Measurements from ENCODE around the gene SQOR. TPM values are rescaled to one million over a fixed set of nuclear protein-coding genes. Genes with fewer than 3 reads are reported as not detected.

SQOR gene
- total RNA-seq (10 to 100 TPM; 95.8 to 98.3 TPM), polyA plus RNA-seq (105 TPM)

DNA sequence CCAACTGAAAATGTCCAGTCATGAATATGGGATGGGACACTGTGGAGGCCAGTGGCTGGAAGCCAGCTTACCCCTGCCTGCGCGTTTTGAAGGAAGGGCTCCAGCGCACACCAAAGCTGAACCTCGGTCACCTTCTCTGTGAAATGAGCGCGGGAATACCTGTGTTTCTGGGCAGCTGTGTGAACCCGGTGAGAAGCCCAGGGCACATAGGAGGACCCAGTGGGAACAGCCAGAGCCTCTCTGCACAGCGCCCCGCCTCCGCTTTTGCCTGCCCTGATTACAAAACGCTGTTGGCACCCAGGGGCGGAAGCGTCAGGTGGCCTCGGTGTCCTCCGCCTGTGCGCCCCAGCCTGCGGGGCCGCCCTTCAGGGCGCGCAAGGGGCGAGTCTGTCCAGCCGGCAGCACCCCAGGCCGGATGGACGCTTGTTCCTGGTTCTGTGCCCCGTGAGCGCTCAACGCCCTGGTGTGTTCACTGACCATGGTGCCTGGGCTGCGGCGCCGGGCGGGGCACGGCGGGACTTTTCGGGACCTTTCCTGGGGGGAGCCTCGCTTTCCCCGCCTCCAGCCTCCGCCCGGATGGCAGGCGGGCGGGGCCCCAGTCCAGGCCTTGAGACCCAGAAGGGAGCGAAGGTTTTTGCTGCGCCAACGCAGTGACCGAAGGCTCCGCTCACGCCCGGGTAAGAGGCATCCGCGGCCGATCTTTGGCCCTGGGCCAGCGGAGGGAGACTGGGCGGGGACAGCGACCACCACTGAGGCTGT lies at the start of gene SQOR:
TSS of gene SQOR (plus strand) at position 598 of the 759 bp plus-strand sequence. CDS start 23,895 bp downstream, outside the sequence.
- no peaks in the 10 kb centered on the region for H3K27me3 ChIP-seq (ENCODE audit: insufficient read depth, low read length, poor library complexity, severe bottlenecking)
- Mint-ChIP-seq H3K27me3 (no peaks in the 10 kb centered on the region), H3K9me3 (no peaks in the 10 kb centered on the region), H3K27ac (peak within 1 kb of the TSS; percentile 88 to 99 (median 92)), H3K4me1 (peaks cover 39 to 47% (median 46%) of the 10 kb centered on the region in 3 donors), H3K4me3 (peak within 1 kb of the TSS; percentile 89 to 99 (median 97)), H3K36me3 (peaks cover 0 to 11% (median 2%) of the 10 kb centered on the region in 3 donors)
- ChIA-PET POLR2A (interaction anchor here (0.6 to 1.3 kb wide), 4 partner anchors 47 to 71 kb away, joined by 3 to 9 read pairs (median 4); no protein-coding TSS in a partner anchor), CTCF (interaction anchor here (0.6 to 2.4 kb wide), 7 partner anchors 9 to 204 kb away, joined by 3 to 8 read pairs (median 4); partner anchors contain the start of gene BLOC1S6)
- peak; percentile 53 to 72 (median 63) for DNase-seq
- peak within 1 kb of the TSS; percentile 91 for H3K4me3 ChIP-seq (ENCODE audit: low read length)
- peak within 1 kb of the TSS; percentile 77 for H3K27ac ChIP-seq (ENCODE audit: low read depth, low read length)
- H3K4me1 ChIP-seq (ENCODE audit: insufficient read depth, low read length) = peaks cover 30% of the 10 kb centered on the region
- H3K36me3 ChIP-seq (ENCODE audit: insufficient read depth, low read length) = no peaks in the 10 kb centered on the region
- no peaks in the 10 kb centered on the region for H3K9me3 ChIP-seq (ENCODE audit: low read length)

DNA sequence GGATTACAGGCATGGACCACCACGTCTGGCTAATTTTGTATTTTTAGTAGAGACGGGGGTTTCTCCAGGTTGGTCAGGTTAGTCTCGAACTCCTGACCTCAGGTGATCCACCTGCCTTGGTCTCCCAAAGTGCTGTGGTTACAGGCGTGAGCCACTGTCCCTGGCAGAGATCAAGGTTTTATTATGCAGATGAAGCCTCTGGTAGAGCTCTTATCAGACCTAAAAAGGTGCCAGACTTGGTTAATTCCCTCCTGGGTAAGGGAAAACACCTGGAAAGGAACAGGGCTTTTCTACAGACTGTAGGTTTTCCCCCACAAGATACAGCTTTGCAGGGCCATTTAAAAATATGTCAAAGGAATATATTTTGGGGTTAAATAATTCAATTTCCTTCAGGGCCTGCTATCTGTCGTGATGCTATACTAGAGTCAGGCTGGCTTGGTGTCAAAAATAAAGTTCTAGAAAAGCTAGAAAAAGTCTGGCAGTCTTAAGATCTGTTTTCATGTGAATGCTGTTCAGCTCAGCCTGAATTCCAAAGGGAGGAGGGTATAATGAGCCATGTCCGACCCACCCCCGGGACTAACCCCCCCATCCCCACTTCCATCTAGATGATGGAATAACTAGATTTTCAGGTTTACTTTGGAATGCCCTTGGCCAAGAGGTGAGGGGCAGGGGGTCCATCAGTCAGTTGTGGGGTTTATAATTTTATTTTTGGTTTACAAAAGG lies 49.6 kb upstream of the SQOR start:
- H3K36me3 ChIP-seq (ENCODE audit: insufficient read depth, low read length) = no peaks in the 10 kb centered on the region
- H3K9me3 Mint-ChIP-seq = no peaks in the 10 kb centered on the region
- peaks cover 32 to 47% (median 46%) of the 10 kb centered on the region in 3 donors for H3K4me1 Mint-ChIP-seq
- POLR2A ChIA-PET = interaction anchor here (4.5 kb wide), 1 partner anchor 183 kb away, joined by 28 read pairs; a partner anchor contains a TSS
- H3K36me3 Mint-ChIP-seq = peaks cover 0 to 19% (median 0%) of the 10 kb centered on the region in 3 donors
- peak overlapping the region in 5 of 8 donors; percentile 97 to 100 (median 99) for H3K27ac Mint-ChIP-seq
- H3K27me3 ChIP-seq (ENCODE audit: insufficient read depth, low read length, poor library complexity, severe bottlenecking) = no peaks in the 10 kb centered on the region
- peak overlapping the region in 6 of 7 donors; percentile 20 to 99 (median 97) for H3K4me3 Mint-ChIP-seq
- H3K27ac ChIP-seq (ENCODE audit: low read depth, low read length) = peak overlapping the region; percentile 99
- H3K27me3 Mint-ChIP-seq = peaks cover 5 to 15% of the 10 kb centered on the region in 2 donors
- H3K4me1 ChIP-seq (ENCODE audit: insufficient read depth, low read length) = peaks cover 23% of the 10 kb centered on the region
- CTCF ChIA-PET = interaction anchor here (0.8 to 5.1 kb wide), 6 partner anchors 9 to 128 kb away, joined by 3 to 27 read pairs (median 4); no protein-coding TSS in a partner anchor
- no peak for DNase-seq
- no peak overlapping the region for H3K4me3 ChIP-seq (ENCODE audit: low read length)
- H3K9me3 ChIP-seq (ENCODE audit: low read length) = no peaks in the 10 kb centered on the region

DNA sequence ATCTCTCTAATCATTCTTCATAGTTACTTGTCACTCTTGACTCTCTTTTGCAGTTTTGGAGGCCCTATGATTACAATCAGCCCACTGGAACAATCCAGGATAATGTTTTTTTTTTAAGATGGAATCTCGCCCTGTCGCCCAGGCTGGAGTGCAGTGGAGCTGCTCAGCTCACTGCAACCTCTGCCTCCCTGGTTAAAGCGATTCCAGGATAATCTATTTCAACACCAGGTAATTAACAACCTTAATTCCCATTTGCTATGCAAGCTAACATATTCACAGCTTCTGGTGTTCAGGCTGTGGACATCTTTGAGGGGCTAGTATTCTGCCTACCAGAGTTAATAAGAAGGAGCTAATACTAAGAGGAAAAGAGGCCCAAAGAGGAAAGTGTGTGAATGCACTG lies 48.7 kb upstream of the SQOR start:
- peaks cover 5 to 6% of the 10 kb centered on the region in 2 donors for H3K27me3 Mint-ChIP-seq
- peaks cover 0 to 19% (median 0%) of the 10 kb centered on the region in 3 donors for H3K36me3 Mint-ChIP-seq
- H3K4me1 Mint-ChIP-seq = peaks cover 32 to 52% (median 50%) of the 10 kb centered on the region in 3 donors
- CTCF ChIA-PET = interaction anchor here (0.8 to 5.1 kb wide), 7 partner anchors 13 to 184 kb away, joined by 3 to 27 read pairs (median 5); a partner anchor contains a TSS
- Histone ChIP-seq H3K4me1 (ENCODE audit: insufficient read depth, low read length) (peaks cover 29% of the 10 kb centered on the region), H3K27ac (ENCODE audit: low read depth, low read length) (peak overlapping the region; percentile 99), H3K36me3 (ENCODE audit: insufficient read depth, low read length) (no peaks in the 10 kb centered on the region), H3K27me3 (ENCODE audit: insufficient read depth, low read length, poor library complexity, severe bottlenecking) (no peaks in the 10 kb centered on the region), H3K9me3 (ENCODE audit: low read length) (no peaks in the 10 kb centered on the region), H3K4me3 (ENCODE audit: low read length) (peak overlapping the region; percentile 95)
- POLR2A ChIA-PET = interaction anchor here (1.2 to 4.5 kb wide), 2 partner anchors 49 to 184 kb away, joined by 4 to 28 read pairs; a partner anchor contains a TSS
- DNase-seq = no peak
- H3K4me3 Mint-ChIP-seq = peak overlapping the region; percentile 97 to 100 (median 99)
- H3K27ac Mint-ChIP-seq = peak overlapping the region; percentile 97 to 100 (median 100)
- H3K9me3 Mint-ChIP-seq = no peaks in the 10 kb centered on the region

DNA sequence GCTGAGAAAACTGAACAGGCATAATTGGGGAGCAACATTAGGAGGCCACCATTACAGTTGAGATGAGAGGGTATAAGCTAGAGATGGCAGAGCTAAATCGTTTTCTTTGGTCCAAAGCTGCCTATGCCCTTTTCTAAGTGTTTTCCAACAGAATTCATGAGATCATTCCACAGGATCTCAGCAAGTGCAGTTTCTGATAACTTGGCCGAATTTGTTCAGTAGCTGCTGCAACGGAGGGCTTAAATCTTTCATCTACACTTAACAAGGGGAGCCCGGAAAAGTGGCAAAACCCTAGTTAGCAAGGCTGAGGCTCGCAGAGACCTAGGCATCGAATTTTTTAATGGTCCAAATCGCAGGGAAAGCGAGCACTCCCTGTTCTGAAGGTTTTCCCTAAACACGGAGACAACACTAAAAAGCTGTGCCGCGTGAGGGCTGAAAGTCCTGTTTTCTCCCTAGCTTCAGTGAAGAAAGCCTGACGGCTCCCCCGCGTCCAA lies 48.2 kb upstream of the SQOR start:
- Histone ChIP-seq H3K27me3 (ENCODE audit: insufficient read depth, low read length, poor library complexity, severe bottlenecking) (no peaks in the 10 kb centered on the region), H3K27ac (ENCODE audit: low read depth, low read length) (peak overlapping the region; percentile 99), H3K36me3 (ENCODE audit: insufficient read depth, low read length) (no peaks in the 10 kb centered on the region), H3K4me3 (ENCODE audit: low read length) (peak overlapping the region; percentile 95), H3K4me1 (ENCODE audit: insufficient read depth, low read length) (peaks cover 32% of the 10 kb centered on the region), H3K9me3 (ENCODE audit: low read length) (no peaks in the 10 kb centered on the region)
- DNase-seq = peak in 1 of 5 donors; percentile 1
- no peaks in the 10 kb centered on the region for H3K9me3 Mint-ChIP-seq
- H3K27me3 Mint-ChIP-seq = peaks cover 1 to 4% of the 10 kb centered on the region in 2 donors
- ChIA-PET POLR2A (interaction anchor here (0.6 to 4.5 kb wide), 6 partner anchors 8 to 386 kb away, joined by 3 to 28 read pairs (median 9); a partner anchor contains a TSS), CTCF (interaction anchor here (1.0 to 5.1 kb wide), 10 partner anchors 26 to 184 kb away, joined by 3 to 27 read pairs (median 4); a partner anchor contains a TSS)
- peak overlapping the region; percentile 97 to 100 (median 100) for H3K27ac Mint-ChIP-seq
- H3K36me3 Mint-ChIP-seq = peaks cover 0 to 19% (median 0%) of the 10 kb centered on the region in 3 donors
- peak overlapping the region; percentile 97 to 100 (median 99) for H3K4me3 Mint-ChIP-seq
- peaks cover 34 to 52% (median 50%) of the 10 kb centered on the region in 3 donors for H3K4me1 Mint-ChIP-seq

DNA sequence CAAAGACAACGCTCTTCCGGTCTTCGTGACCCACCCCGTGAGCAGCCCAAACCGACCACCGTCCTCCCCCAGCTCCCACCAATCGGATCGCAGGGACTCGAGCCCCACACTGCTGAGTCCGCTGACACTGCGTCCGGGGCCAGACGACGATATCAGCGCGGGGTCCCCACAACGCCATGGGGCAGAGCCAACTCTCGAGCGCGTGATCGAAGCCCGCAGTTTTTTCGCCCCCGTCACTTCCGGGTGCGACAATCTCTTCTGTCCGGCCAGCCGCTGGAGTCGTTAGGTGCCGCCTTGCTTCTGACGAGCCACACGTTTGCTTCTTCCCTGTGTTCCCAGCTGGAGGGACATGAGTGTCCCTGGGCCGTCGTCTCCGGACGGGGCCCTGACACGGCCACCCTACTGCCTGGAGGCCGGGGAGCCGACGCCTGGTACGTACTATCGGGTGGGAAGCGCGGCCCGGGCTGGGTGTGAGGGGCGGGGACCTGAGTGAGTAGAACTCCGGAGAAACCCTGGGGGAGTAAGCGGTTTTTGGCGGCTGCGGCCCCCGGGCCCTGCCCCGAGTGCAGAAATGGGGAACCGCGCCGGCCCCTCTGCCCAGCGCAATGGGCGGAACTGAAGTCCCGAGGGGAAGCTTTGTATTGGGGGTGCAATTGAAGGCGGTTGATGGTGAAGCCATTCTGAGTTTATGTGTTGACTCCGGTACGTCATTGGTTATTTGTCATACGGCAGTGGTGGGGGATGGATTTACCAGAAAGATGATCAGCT lies 47.5 kb upstream of the SQOR start, which contains the start of gene BLOC1S6:
TSS of gene BLOC1S6 (plus strand) at position 285 of the 768 bp plus-strand sequence. CDS start at position 350, 65 bp downstream.
- Mint-ChIP-seq H3K36me3 (peaks cover 0 to 23% (median 1%) of the 10 kb centered on the region in 3 donors), H3K9me3 (no peaks in the 10 kb centered on the region), H3K27ac (peak within 1 kb of the TSS; percentile 97 to 100 (median 100)), H3K4me3 (peak within 1 kb of the TSS; percentile 97 to 100 (median 99)), H3K27me3 (no peaks in the 10 kb centered on the region), H3K4me1 (peaks cover 36 to 56% (median 53%) of the 10 kb centered on the region in 3 donors)
- Histone ChIP-seq H3K27me3 (ENCODE audit: insufficient read depth, low read length, poor library complexity, severe bottlenecking) (no peaks in the 10 kb centered on the region), H3K9me3 (ENCODE audit: low read length) (no peaks in the 10 kb centered on the region), H3K4me3 (ENCODE audit: low read length) (peak within 1 kb of the TSS; percentile 95), H3K27ac (ENCODE audit: low read depth, low read length) (peak within 1 kb of the TSS; percentile 99), H3K4me1 (ENCODE audit: insufficient read depth, low read length) (peaks cover 34% of the 10 kb centered on the region), H3K36me3 (ENCODE audit: insufficient read depth, low read length) (no peaks in the 10 kb centered on the region)
- CTCF ChIA-PET = interaction anchor here (0.7 to 5.1 kb wide), 9 partner anchors 26 to 185 kb away, joined by 3 to 27 read pairs (median 4); a partner anchor contains a TSS
- DNase-seq = peak; percentile 82 to 92 (median 88)
- POLR2A ChIA-PET = interaction anchor here (0.6 to 4.5 kb wide), 7 partner anchors 9 to 387 kb away, joined by 3 to 28 read pairs (median 9); partner anchors contain the start of gene SQOR

DNA sequence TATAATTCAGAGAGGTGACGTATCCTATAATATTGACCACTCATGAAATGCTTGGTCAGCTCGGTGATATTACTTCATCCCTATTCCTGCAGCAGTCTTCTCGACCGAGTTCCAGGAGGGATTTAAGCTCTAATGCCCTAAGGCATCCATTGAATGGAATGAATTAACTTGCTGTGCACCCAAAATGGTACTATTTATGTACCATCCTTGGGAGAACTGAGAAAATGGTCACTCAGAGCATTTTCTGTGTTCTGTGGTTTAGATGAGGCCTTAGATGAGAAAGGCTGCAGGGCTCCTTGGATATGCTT lies 47.0 kb upstream of the SQOR start:
- ChIA-PET CTCF (interaction anchor here (0.7 to 5.1 kb wide), 8 partner anchors 25 to 186 kb away, joined by 3 to 27 read pairs (median 4); a partner anchor contains a TSS), POLR2A (interaction anchor here (1.2 to 4.5 kb wide), 4 partner anchors 47 to 387 kb away, joined by 9 to 28 read pairs (median 9); partner anchors contain the start of gene SQOR)
- Histone ChIP-seq H3K27me3 (ENCODE audit: insufficient read depth, low read length, poor library complexity, severe bottlenecking) (no peaks in the 10 kb centered on the region), H3K36me3 (ENCODE audit: insufficient read depth, low read length) (no peaks in the 10 kb centered on the region), H3K4me3 (ENCODE audit: low read length) (peak overlapping the region; percentile 95), H3K27ac (ENCODE audit: low read depth, low read length) (peak overlapping the region; percentile 99), H3K9me3 (ENCODE audit: low read length) (no peaks in the 10 kb centered on the region), H3K4me1 (ENCODE audit: insufficient read depth, low read length) (peaks cover 34% of the 10 kb centered on the region)
- Mint-ChIP-seq H3K27me3 (no peaks in the 10 kb centered on the region), H3K4me1 (peaks cover 40 to 60% (median 56%) of the 10 kb centered on the region in 3 donors), H3K9me3 (no peaks in the 10 kb centered on the region), H3K27ac (peak overlapping the region; percentile 97 to 100 (median 100)), H3K36me3 (peaks cover 0 to 28% (median 3%) of the 10 kb centered on the region in 3 donors), H3K4me3 (peak overlapping the region; percentile 97 to 100 (median 99))
- DNase-seq = no peak

Measured in CD8-positive, alpha-beta memory T cell (primary cell).